Stimulated activated CD4-positive, alpha-beta T cell treated with anti-CD3 and anti-CD28 coated beads, Interleukin-12 subunit alpha, Interleukin-12 subunit beta, amount 100 ng/mL, for 24 hours (primary cell): Measurements from ENCODE around the gene ZFR.
"Not testable (repeated sequence)": the region's sequence is repeated elsewhere in the genome, so short reads cannot be mapped to it uniquely, and the experiment has no call there.

ENCODE experiments used
- DNase-seq, 2 experiments: peaks; one replicate each; pipeline ENCODE4 v3.0.0-alpha.2; 2020; ENCODE audit warnings: low read depth in 2 of 2

The ZFR gene

GRCh38 chr5:32452316-32452715 is 7.8 kb upstream of the ZFR start:
- not testable (repeated sequence) for DNase-seq

- DNase-seq, result no peak
These were observed 6.4 kb upstream of the ZFR start for GRCh38 chr5:32450952-32451351.

GRCh38 chr5:32449262-32449661 is 4.7 kb upstream of the ZFR start:
- no peak for DNase-seq

- DNase-seq, result no peak
These were observed 2.1 kb upstream of the ZFR start for GRCh38 chr5:32446630-32447029.

- DNase-seq, result no peak
These were observed 1.5 kb upstream of the ZFR start for GRCh38 chr5:32445831-32446614.

- DNase-seq, result no peak
These were observed 783 bp upstream of the ZFR start for GRCh38 chr5:32445287-32445758.

- peak; percentile 7 to 26 for DNase-seq
These were observed 754 bp downstream of the ZFR start for GRCh38 chr5:32443541-32444430.

- DNase-seq, result no peak
These were observed 1.4 kb downstream of the ZFR start for GRCh38 chr5:32443145-32443540.

GRCh38 chr5:32439086-32439642 is 5.4 kb downstream of the ZFR start:
- no peak for DNase-seq

GRCh38 chr5:32436553-32437242 is 7.8 kb downstream of the ZFR start:
- DNase-seq, result no peak

GRCh38 chr5:32435383-32435782 is 9.2 kb downstream of the ZFR start:
- DNase-seq, result no peak

- DNase-seq, result no peak
These were observed 10.3 kb downstream of the ZFR start for GRCh38 chr5:32434221-32434620.

- no peak for DNase-seq
These were observed 11.9 kb downstream of the ZFR start for GRCh38 chr5:32432633-32433032.

GRCh38 chr5:32430825-32431224 is 13.7 kb downstream of the ZFR start:
- DNase-seq, result not testable (repeated sequence)

- no peak for DNase-seq
These were observed 16.1 kb downstream of the ZFR start for GRCh38 chr5:32428426-32428825.

GRCh38 chr5:32426440-32427151 is 17.9 kb downstream of the ZFR start:
- DNase-seq, result no peak

- no peak for DNase-seq
These were observed 21.8 kb downstream of the ZFR start for GRCh38 chr5:32422697-32423096.

- DNase-seq, result no peak
These were observed 23.5 kb downstream of the ZFR start for GRCh38 chr5:32421075-32421474.

GRCh38 chr5:32420506-32420905 is 24.0 kb downstream of the ZFR start:
- DNase-seq, result no peak

GRCh38 chr5:32419791-32420190 is 24.7 kb downstream of the ZFR start:
- DNase-seq, result no peak
